Measurements from ENCODE around the gene HBG2. TPM values are rescaled to one million over a fixed set of nuclear protein-coding genes. Genes with fewer than 3 reads are reported as not detected.

The HBG2 gene
- polyA plus RNA-seq, 1 donor from 2014 or later: not detected

DNA sequence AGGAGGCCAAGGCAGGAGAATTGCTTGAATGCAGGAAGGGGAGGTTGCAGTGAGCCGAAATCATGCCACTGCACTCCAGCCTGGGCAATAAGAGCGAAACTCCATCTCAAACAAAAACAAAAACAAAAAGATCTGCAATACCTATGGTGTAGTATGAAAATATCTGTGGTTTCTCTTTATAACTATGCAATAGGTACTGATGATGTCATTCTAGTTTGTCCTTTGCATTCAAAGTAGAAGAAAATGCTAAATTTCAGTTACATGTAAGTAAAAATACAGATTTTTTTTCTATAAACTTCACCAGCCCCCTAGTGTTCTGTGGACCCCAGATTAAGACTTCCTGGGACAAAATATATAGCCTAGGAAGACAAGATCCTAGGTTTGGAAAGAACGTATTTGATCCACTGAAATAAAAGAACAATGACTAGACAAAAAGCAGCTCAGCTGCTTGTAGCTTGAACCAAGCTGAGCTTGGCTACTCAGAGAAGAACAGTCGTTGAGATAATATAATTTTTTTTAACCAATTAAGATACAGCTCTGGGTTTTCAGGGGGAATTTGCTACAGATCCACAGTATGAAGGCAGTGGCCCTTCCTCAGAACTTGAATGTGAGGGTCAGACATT is 17.9 kb upstream of the HBG2 start:
- Histone ChIP-seq H3K4me2 (ENCODE audit: low read length) (no peak overlapping the region), H3K4me3 (ENCODE audit: low read length) (no peak overlapping the region), H3F3A (ENCODE audit: insufficient read depth, low read length, poor library complexity, severe bottlenecking) (no peaks in the 10 kb centered on the region), H3K27me3 (ENCODE audit: insufficient read depth, low read depth, low read length) (no peaks in the 10 kb centered on the region), H3K9me2 (ENCODE audit: insufficient read depth, low read length) (no peaks in the 10 kb centered on the region), H3K36me3 (ENCODE audit: insufficient read depth, low read length) (no peaks in the 10 kb centered on the region), H3K9ac (ENCODE audit: low read length) (no peak overlapping the region), H3K79me2 (replicated peaks; ENCODE audit: insufficient read depth, low read length) (no peaks in the 10 kb centered on the region), H2AFZ (ENCODE audit: low read depth, low read length) (no peak overlapping the region), H3K27ac (ENCODE audit: low read length) (no peak overlapping the region), H3K9me3 (ENCODE audit: low read length) (no peaks in the 10 kb centered on the region), H4K20me1 (ENCODE audit: insufficient read depth) (no peaks in the 10 kb centered on the region)
- no peak for TF ChIP-seq RAD21 (conservative IDR thresholded peaks at IDR 0.05)
- no peak for TF ChIP-seq MXI1 (conservative IDR thresholded peaks at IDR 0.05; ENCODE audit: poor library complexity, severe bottlenecking)
- no peak for TF ChIP-seq POLR2AphosphoS5 (IDR thresholded peaks at IDR 0.05)
- no peak for TF ChIP-seq TAF1 (IDR thresholded peaks at IDR 0.05; ENCODE audit: low read depth)
- TF ChIP-seq EZH2 (IDR thresholded peaks at IDR 0.05; ENCODE audit: borderline replicate concordance, insufficient read depth, low read length, poor library complexity, severe bottlenecking): no peak
- TF ChIP-seq SMC3 (conservative IDR thresholded peaks at IDR 0.05; ENCODE audit: poor library complexity): no peak
- TF ChIP-seq EP300 (conservative IDR thresholded peaks at IDR 0.05; ENCODE audit: poor library complexity, severe bottlenecking): no peak
- TF ChIP-seq, protein P1, sequence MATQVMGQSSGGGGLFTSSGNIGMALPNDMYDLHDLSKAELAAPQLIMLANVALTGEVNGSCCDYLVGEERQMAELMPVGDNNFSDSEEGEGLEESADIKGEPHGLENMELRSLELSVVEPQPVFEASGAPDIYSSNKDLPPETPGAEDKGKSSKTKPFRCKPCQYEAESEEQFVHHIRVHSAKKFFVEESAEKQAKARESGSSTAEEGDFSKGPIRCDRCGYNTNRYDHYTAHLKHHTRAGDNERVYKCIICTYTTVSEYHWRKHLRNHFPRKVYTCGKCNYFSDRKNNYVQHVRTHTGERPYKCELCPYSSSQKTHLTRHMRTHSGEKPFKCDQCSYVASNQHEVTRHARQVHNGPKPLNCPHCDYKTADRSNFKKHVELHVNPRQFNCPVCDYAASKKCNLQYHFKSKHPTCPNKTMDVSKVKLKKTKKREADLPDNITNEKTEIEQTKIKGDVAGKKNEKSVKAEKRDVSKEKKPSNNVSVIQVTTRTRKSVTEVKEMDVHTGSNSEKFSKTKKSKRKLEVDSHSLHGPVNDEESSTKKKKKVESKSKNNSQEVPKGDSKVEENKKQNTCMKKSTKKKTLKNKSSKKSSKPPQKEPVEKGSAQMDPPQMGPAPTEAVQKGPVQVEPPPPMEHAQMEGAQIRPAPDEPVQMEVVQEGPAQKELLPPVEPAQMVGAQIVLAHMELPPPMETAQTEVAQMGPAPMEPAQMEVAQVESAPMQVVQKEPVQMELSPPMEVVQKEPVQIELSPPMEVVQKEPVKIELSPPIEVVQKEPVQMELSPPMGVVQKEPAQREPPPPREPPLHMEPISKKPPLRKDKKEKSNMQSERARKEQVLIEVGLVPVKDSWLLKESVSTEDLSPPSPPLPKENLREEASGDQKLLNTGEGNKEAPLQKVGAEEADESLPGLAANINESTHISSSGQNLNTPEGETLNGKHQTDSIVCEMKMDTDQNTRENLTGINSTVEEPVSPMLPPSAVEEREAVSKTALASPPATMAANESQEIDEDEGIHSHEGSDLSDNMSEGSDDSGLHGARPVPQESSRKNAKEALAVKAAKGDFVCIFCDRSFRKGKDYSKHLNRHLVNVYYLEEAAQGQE (IDR thresholded peaks at IDR 0.05; ENCODE audit: borderline replicate concordance): no peak
- TF ChIP-seq, protein P2, sequence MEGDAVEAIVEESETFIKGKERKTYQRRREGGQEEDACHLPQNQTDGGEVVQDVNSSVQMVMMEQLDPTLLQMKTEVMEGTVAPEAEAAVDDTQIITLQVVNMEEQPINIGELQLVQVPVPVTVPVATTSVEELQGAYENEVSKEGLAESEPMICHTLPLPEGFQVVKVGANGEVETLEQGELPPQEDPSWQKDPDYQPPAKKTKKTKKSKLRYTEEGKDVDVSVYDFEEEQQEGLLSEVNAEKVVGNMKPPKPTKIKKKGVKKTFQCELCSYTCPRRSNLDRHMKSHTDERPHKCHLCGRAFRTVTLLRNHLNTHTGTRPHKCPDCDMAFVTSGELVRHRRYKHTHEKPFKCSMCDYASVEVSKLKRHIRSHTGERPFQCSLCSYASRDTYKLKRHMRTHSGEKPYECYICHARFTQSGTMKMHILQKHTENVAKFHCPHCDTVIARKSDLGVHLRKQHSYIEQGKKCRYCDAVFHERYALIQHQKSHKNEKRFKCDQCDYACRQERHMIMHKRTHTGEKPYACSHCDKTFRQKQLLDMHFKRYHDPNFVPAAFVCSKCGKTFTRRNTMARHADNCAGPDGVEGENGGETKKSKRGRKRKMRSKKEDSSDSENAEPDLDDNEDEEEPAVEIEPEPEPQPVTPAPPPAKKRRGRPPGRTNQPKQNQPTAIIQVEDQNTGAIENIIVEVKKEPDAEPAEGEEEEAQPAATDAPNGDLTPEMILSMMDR (IDR thresholded peaks at IDR 0.05; ENCODE audit: poor library complexity, severe bottlenecking): no peak

DNA sequence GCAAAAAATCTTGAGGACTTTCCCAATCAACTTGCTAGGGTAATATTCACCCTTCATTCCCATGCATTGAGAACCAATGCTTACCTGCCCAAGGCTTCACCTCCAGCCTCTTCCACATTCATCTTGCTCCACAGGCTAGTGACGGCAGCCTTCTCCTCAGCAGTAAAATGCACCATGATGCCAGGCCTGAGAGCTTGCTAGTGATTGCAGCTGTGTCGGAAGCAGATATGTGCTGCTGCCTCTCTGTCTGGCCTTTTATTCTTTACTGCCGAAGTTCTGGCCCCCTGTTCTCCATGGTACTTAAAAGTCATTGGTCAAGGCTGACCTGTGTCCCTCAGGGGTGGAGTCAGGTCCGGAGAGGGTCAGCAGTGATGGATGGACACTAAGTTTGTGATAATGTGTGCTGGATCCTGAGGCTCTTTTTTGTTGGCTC is 15.2 kb upstream of the HBG2 start, which contains the start of gene HBE1:
Gene HBE1, minus strand, starts transcription at position 231 of the 433 bp plus-strand sequence. Its CDS starts 55 bp downstream, at position 176.
- Histone ChIP-seq H2AFZ (ENCODE audit: low read depth, low read length) (no peak within 1 kb of the TSS), H3K9ac (ENCODE audit: low read length) (no peak within 1 kb of the TSS), H3F3A (ENCODE audit: insufficient read depth, low read length, poor library complexity, severe bottlenecking) (no peaks in the 10 kb centered on the region), H3K9me3 (ENCODE audit: low read length) (no peaks in the 10 kb centered on the region), H3K4me3 (ENCODE audit: low read length) (no peak within 1 kb of the TSS), H3K36me3 (ENCODE audit: insufficient read depth, low read length) (no peaks in the 10 kb centered on the region), H3K79me2 (replicated peaks; ENCODE audit: insufficient read depth, low read length) (no peaks in the 10 kb centered on the region), H3K27me3 (ENCODE audit: insufficient read depth, low read depth, low read length) (no peaks in the 10 kb centered on the region), H3K9me2 (ENCODE audit: insufficient read depth, low read length) (no peaks in the 10 kb centered on the region), H4K20me1 (ENCODE audit: insufficient read depth) (no peaks in the 10 kb centered on the region), H3K27ac (ENCODE audit: low read length) (no peak within 1 kb of the TSS), H3K4me2 (ENCODE audit: low read length) (no peak within 1 kb of the TSS)
- TF ChIP-seq TAF1 (IDR thresholded peaks at IDR 0.05; ENCODE audit: low read depth) (no peak), RAD21 (conservative IDR thresholded peaks at IDR 0.05) (no peak), EZH2 (IDR thresholded peaks at IDR 0.05; ENCODE audit: borderline replicate concordance, insufficient read depth, low read length, poor library complexity, severe bottlenecking) (no peak), POLR2AphosphoS5 (IDR thresholded peaks at IDR 0.05) (no peak), MXI1 (conservative IDR thresholded peaks at IDR 0.05; ENCODE audit: poor library complexity, severe bottlenecking) (no peak), SMC3 (conservative IDR thresholded peaks at IDR 0.05; ENCODE audit: poor library complexity) (no peak), EP300 (conservative IDR thresholded peaks at IDR 0.05; ENCODE audit: poor library complexity, severe bottlenecking) (no peak)
- TF ChIP-seq, protein P2 (IDR thresholded peaks at IDR 0.05; ENCODE audit: poor library complexity, severe bottlenecking): no peak
- TF ChIP-seq, protein P1 (IDR thresholded peaks at IDR 0.05; ENCODE audit: borderline replicate concordance): no peak
